CD8-positive, alpha-beta memory T cell (primary cell): Measurements from ENCODE around the gene ZNF219. TPM values are rescaled to one million over a fixed set of nuclear protein-coding genes. Genes with fewer than 3 reads are reported as not detected.

Source experiments
- polyA plus RNA-seq: library from polyadenylated mRNA; unstranded; fragments of 300-500 nt; fragmentation: Illumina TruSeq; gene quantifications from one replicate; pipeline ENCODE4 v1.2.3, GENCODE V29; 2021
- total RNA-seq, 2 experiments: library from RNA; stranded (reverse); gene quantifications; one replicate each; pipeline ENCODE4 v1.2.3, GENCODE V29; 2021

ZNF219 gene
- total and polyA plus RNA-seq, 3 experiments from 2014 or later, result 1.3 to 8.2 (median 7.0) TPM

Other genes with a start within 250 kb of the ZNF219 start
- gene RNASE3, start 207.3 kb downstream of the ZNF219 start, total RNA-seq, result not detected
- gene RNASE3, start 207.3 kb downstream of the ZNF219 start, polyA plus RNA-seq, result not detected
- not detected for gene RNASE2, start 143.2 kb downstream of the ZNF219 start, total RNA-seq
- not detected for gene RNASE2, start 143.2 kb downstream of the ZNF219 start, polyA plus RNA-seq
- 100 to 1,000 TPM; 102 to 107 TPM for gene METTL17, start 108.7 kb downstream of the ZNF219 start, total RNA-seq
- 43.9 TPM for gene METTL17, start 108.7 kb downstream of the ZNF219 start, polyA plus RNA-seq
- under 1 TPM in 1 of 2 experiments, not detected in 1; 0.16 TPM for gene SLC39A2, start 99.4 kb downstream of the ZNF219 start, total RNA-seq
- not detected for gene SLC39A2, start 99.4 kb downstream of the ZNF219 start, polyA plus RNA-seq
- 1 to 10 TPM; 4.8 to 5.0 TPM for gene NDRG2, start 73.6 kb downstream of the ZNF219 start, total RNA-seq
- gene NDRG2, start 73.6 kb downstream of the ZNF219 start, polyA plus RNA-seq, result 19.9 TPM
- not detected for gene TPPP2, start 68.4 kb downstream of the ZNF219 start, total RNA-seq
- gene TPPP2, start 68.4 kb downstream of the ZNF219 start, polyA plus RNA-seq, result not detected
- not detected for gene RNASE13, start 63.8 kb downstream of the ZNF219 start, total RNA-seq
- gene RNASE13, start 63.8 kb downstream of the ZNF219 start, polyA plus RNA-seq, result not detected
- gene RNASE7, start 56.3 kb downstream of the ZNF219 start, total RNA-seq, result not detected
- gene RNASE7, start 56.3 kb downstream of the ZNF219 start, polyA plus RNA-seq, result not detected
- not detected for gene RNASE8, start 40.8 kb downstream of the ZNF219 start, total RNA-seq
- not detected for gene RNASE8, start 40.8 kb downstream of the ZNF219 start, polyA plus RNA-seq
- gene ARHGEF40, start 28.4 kb downstream of the ZNF219 start, total RNA-seq, result under 1 TPM; 0.16 to 0.39 TPM
- gene ARHGEF40, start 28.4 kb downstream of the ZNF219 start, polyA plus RNA-seq, result 0.40 TPM
- not detected for gene TMEM253, start 2.4 kb upstream of the ZNF219 start, total RNA-seq
- gene TMEM253, start 2.4 kb upstream of the ZNF219 start, polyA plus RNA-seq, result not detected
- gene OR5AU1, start 57.4 kb upstream of the ZNF219 start, total RNA-seq, result not detected
- gene OR5AU1, start 57.4 kb upstream of the ZNF219 start, polyA plus RNA-seq, result not detected
- 1,000 to 10,000 TPM; 1,158 to 1,180 TPM for gene HNRNPC, start 170.8 kb upstream of the ZNF219 start, total RNA-seq
- gene HNRNPC, start 170.8 kb upstream of the ZNF219 start, polyA plus RNA-seq, result 700 TPM
- not detected for gene RPGRIP1, start 181.4 kb upstream of the ZNF219 start, total RNA-seq
- gene RPGRIP1, start 181.4 kb upstream of the ZNF219 start, polyA plus RNA-seq, result not detected